ENCODE measurements around the gene BCL2.

The BCL2 gene

GRCh38 chr18:63247506-63247905, 72.1 kb downstream of the BCL2 start:
- no peaks in the 10 kb centered on the region for H3K27me3 ChIP-seq (replicated peaks; ENCODE audit: control insufficient read depth, insufficient read depth, low read length)
- no peak overlapping the region for H3K4me3 ChIP-seq (replicated peaks; ENCODE audit: low read depth, low read length)
- no peak for TF ChIP-seq CTCF (IDR thresholded peaks at IDR 0.05; ENCODE audit: insufficient read depth, low read length, poor library complexity, severe bottlenecking)
- H3K36me3 ChIP-seq (ENCODE audit: control insufficient read depth, insufficient read depth, low read length), result peaks cover 2% of the 10 kb centered on the region; the same call in 1 of the 2 replicates
- no peak for DNase-seq (ENCODE audit: extremely low read depth, insufficient read length)

GRCh38 chr18:63245600-63245999, 74.0 kb downstream of the BCL2 start:
- no peak for TF ChIP-seq CTCF (IDR thresholded peaks at IDR 0.05; ENCODE audit: insufficient read depth, low read length, poor library complexity, severe bottlenecking)
- no peak overlapping the region for H3K4me3 ChIP-seq (replicated peaks; ENCODE audit: low read depth, low read length)
- no peaks in the 10 kb centered on the region for H3K27me3 ChIP-seq (replicated peaks; ENCODE audit: control insufficient read depth, insufficient read depth, low read length)
- peaks cover 2% of the 10 kb centered on the region; the same call in 1 of the 2 replicates for H3K36me3 ChIP-seq (ENCODE audit: control insufficient read depth, insufficient read depth, low read length)
- DNase-seq (ENCODE audit: extremely low read depth, insufficient read length), result no peak

- no peaks in the 10 kb centered on the region for H3K27me3 ChIP-seq (replicated peaks; ENCODE audit: control insufficient read depth, insufficient read depth, low read length)
- no peak overlapping the region for H3K4me3 ChIP-seq (replicated peaks; ENCODE audit: low read depth, low read length)
- DNase-seq (ENCODE audit: extremely low read depth, insufficient read length), result no peak
- H3K36me3 ChIP-seq (ENCODE audit: control insufficient read depth, insufficient read depth, low read length), result no peaks in the 10 kb centered on the region; the same call in 1 of the 2 replicates
- TF ChIP-seq CTCF (IDR thresholded peaks at IDR 0.05; ENCODE audit: insufficient read depth, low read length, poor library complexity, severe bottlenecking), result no peak
Measured at GRCh38 chr18:63244607-63245006, 75.0 kb downstream of the BCL2 start.

- no peak overlapping the region for H3K4me3 ChIP-seq (replicated peaks; ENCODE audit: low read depth, low read length)
- no peaks in the 10 kb centered on the region for H3K27me3 ChIP-seq (replicated peaks; ENCODE audit: control insufficient read depth, insufficient read depth, low read length)
- no peak for DNase-seq (ENCODE audit: extremely low read depth, insufficient read length)
- TF ChIP-seq CTCF (IDR thresholded peaks at IDR 0.05; ENCODE audit: insufficient read depth, low read length, poor library complexity, severe bottlenecking), result no peak
- peaks cover 3% of the 10 kb centered on the region; the same call in 1 of the 2 replicates for H3K36me3 ChIP-seq (ENCODE audit: control insufficient read depth, insufficient read depth, low read length)
Measured at GRCh38 chr18:63241760-63242159, 77.8 kb downstream of the BCL2 start.

GRCh38 chr18:63241317-63241712, 78.3 kb downstream of the BCL2 start:
- no peak for DNase-seq (ENCODE audit: extremely low read depth, insufficient read length)
- no peaks in the 10 kb centered on the region for H3K27me3 ChIP-seq (replicated peaks; ENCODE audit: control insufficient read depth, insufficient read depth, low read length)
- no peak for TF ChIP-seq CTCF (IDR thresholded peaks at IDR 0.05; ENCODE audit: insufficient read depth, low read length, poor library complexity, severe bottlenecking)
- no peak overlapping the region for H3K4me3 ChIP-seq (replicated peaks; ENCODE audit: low read depth, low read length)
- H3K36me3 ChIP-seq (ENCODE audit: control insufficient read depth, insufficient read depth, low read length), result peaks cover 5% of the 10 kb centered on the region

Measured in GM06990 (cell line).